Skin of body (tissue), 2 donors: ENCODE results near the gene TTC4. TPM values are rescaled to one million over a fixed set of nuclear protein-coding genes. Genes with fewer than 3 reads are reported as not detected.

Experiments
- DNase-seq: peaks from one replicate; lab custom pipeline; 2025; lab: John Stamatoyannopoulos, UW
- total RNA-seq: library from RNA; depleted of rRNA; stranded (reverse); fragments of >200 nt; gene quantifications from one replicate; pipeline ENCODE4 v1.2.3, GENCODE V29; 2014

The TTC4 gene
- total RNA-seq, 1 donor from 2014 or later: 14.4 TPM

DNA sequence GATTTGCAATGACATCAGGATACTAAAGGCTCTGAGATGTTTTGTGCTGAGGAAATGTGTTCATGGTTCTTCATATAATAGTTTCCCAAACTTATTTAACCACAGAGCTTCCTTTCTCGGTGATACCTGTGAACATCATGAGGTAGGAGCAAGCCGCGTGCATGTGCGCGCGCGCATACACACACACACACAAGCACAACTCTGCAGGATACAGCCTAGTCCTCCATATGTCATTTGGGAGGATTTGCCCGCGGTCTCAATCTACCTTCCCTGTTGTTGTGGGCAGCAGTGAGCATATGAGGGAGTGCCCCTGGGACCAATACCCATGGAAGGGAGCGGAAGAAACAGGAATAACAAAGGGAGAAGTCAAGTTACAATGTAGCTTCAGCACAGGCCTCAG is 12.2 kb upstream of the TTC4 start:
- DNase-seq: no peak

DNA sequence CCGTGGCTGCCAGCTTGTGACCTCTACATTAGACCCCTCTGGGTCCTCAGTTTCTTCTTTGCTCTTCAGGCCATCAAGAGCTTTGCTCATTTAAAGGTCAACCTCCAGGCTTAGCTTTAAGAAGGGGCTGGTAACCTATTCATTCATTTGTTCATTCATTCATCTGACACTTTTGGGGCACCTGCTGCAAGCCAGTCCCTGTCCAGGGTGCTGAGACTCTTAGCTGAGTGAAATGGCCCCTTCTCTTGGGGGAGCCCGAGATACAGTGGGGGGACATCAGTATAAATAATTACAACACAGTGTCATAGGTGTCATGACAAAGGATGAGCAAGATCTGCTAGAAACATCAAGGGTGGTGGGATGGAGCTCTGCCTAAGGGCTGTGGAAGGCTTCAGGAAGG is 10.5 kb upstream of the TTC4 start:
- no peak for DNase-seq

DNA sequence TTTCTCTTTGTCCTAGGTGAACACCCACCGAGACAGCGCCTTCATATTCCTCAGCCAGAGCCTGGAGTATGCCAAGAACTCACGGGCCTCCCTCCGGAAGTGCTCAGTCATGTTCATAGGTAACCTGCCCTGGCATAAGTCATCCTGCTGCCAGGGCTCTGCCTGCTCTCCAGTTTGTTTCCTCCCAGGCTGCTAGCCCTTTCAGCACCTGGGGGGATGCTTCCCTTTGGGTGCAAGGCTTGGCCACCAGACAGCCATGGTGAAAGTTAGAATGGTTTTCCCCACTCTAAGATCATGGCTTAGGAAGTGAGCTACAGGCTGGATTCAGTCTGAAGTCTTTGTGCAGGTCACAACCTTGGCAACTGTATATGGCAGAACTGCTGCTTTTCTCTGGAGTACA is 9.2 kb upstream of the TTC4 start:
- DNase-seq: no peak

DNA sequence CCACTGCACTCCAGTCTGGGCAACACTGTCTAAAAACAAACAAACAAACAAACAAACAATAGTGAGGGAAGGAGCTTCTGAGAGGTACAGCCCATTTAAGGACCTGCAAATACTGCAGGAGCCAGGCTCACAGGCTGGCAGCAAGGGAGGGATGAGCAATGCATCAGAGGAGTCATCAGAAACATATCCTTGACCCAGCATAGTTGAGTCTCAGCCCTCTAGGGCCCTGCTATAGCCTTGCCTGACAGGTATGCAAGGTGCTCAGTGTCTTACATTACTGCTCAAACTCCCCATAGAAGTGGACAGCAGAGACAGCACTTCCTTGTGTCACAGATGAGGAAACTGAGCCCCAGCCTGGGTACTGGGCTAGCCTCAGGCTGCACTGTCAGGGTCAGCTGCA is 7.3 kb upstream of the TTC4 start:
- no peak for DNase-seq

DNA sequence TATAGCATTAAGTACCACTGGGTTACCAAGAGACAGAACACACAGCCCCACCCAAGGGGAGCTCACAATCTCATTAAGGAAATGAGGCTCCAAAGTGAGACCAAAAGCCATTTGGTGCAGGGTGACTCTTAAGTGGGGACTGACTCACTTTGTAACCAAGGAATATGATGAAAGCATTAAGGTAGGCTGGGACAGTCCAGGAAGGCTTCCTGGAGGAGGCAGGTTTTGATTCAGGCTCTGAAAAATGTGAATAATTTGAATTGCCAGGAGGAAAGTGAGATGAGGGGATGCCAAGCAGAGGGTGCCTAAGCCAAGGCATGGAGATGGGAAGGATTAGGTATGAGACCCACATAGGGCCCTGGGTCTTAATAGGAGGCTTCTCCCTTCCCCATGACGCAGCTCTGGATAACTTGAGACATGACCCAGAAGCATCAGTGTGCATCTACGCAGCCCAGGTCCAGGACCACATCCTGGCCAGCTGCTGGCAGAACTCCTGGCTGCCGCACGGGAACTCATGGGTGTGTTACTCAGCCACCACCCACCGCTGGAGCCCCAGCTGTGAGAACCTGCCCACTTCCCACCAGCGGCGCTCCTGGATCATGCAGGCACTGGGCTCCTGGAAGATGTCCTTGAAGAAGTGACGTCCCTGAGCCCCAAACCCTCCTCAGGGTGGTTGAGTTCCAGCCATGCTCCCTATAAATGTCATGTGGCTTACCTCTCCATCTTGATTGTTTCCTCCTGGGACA is 5.9 kb upstream of the TTC4 start:
- no peak for DNase-seq

DNA sequence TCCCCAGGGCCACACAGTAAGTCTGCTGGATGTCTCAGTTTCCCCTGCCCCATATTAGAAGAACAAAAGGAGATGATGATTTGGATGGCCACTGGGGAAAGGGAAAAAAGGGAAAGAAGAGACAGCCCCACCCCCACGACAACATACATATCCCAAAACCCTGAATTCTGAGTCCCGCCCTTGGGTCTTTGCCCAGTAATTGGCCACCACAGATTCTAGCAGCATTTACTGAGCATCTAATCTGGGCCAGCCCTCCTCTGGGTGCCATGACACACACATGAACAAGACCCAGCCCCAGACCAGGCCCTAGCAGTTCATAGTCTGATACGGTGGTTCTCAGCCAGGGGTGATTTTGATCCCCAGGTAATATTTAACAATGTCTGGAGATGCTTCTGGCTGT is 5.2 kb upstream of the TTC4 start:
- DNase-seq: no peak

DNA sequence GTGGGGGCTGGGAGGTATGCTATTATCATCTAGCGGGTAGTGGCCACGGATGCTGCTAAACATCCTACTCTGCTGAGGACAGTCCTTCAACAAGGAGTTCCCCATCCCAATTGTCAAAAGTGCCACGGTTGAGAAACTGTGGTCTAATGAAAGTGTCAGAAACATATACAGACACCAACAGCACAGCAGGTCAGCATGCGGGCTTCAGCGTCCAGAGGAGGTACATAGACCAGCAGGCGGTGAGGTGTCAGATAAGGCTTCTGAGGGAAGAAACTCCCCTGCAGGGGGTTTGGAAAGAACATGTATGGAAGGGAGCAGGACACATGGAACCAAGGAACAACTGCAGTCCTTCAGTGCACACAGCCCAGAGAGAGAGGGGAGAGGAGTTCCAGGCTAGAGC is 4.8 kb upstream of the TTC4 start:
- no peak for DNase-seq

DNA sequence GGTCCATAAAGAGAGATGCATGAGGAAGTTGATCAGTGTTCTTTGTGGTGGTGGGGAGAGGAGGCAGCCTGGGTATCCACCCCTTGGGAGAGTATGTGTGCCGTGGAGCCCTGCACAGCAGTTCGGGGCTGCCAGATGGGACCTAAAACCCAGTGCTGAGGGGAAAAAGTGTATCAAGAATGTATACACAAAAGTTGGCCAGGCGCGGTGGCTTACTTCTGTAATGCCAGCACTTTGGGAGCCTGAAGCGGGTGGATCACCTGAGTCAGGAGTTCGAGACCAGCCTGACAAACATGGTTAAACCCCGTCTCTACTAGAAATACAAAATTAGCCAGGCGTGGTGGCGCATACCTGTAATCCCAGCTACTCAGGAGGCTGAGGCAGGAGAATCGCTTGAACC is 4.1 kb upstream of the TTC4 start:
- DNase-seq: no peak

DNA sequence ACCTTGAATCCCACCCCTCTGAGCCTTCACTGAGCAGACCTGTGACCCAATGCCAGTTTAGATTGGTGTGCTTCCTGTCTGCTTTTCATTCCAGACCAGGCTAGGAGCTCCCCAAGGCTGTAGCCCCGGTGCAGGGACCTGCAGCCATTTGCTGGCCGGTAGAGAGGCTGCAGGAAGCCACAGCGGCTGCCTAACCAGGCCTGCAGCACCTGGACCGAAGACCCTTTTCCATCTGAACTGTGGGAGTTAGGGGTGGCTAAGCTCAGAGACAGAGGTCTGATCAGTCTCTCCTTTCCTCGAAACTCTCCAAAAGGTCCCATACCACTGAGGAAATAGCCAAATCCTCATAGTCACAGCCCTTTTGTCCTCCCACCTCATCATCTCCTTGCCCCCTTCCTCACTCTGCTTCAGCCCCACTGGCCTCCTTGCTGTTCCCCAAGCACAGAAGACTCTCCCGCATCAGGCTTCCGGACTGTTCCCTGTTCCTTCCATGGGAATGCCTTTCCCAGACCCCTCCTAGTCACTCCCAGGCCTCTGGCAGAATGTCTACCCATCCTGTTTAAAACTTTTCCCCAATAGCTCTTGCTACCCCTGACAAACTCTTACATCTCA is 674 bp upstream of the TTC4 start:
- peak; percentile 39 for DNase-seq

DNA sequence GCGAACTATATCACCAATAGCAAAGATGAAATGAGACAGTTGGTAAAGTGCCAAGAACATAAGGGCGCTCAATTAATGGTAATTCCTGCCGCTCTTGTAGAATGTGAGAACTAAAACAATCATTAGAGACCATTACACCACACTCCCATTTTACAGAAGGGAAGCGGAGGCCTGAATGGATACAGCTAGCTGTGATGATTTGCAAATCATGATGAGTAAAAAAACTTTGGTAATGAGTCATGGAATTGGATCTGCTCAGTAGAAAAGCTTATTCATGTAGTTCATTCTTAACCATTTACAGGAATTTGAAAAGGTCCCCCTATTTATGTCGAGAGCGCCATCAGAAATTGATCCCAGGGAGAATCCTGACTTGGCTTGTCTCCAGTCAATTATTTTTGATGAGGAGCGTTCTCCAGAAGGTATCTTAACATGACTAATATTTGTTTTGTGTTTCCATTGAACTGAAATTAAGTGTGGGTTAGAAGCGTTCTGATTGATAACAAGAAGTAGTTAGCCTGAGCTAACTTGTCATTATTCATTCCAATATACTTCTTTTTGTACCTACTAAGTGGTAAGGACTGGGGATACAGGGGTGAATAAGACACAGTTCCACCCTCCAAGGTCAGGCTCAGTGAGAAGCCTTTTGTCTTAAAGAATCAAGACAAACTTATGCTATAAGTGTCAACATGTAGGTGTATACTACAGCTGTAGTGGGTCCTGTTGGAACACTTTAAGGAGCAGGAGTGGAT is 812 bp downstream of the TTC4 start:
- DNase-seq: no peak

DNA sequence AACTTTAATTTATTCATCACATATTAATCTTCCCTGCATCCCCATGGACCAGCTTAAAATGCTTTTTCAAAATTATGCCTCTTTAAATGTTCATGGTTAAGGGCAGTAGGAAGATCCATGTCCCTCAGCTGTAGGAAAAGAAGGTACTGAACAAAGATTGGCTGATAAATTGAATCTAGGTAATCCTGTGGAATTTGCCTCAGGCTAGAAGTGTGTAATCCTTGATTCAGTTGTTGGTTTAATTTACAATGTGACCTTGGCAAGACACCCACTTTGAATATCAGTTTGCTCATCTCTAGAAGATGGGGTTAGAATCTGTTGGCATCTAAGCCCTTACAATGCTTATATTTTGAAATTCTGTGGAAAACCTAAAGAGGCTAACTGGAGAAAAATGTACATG is 6.1 kb downstream of the TTC4 start:
- DNase-seq: no peak

DNA sequence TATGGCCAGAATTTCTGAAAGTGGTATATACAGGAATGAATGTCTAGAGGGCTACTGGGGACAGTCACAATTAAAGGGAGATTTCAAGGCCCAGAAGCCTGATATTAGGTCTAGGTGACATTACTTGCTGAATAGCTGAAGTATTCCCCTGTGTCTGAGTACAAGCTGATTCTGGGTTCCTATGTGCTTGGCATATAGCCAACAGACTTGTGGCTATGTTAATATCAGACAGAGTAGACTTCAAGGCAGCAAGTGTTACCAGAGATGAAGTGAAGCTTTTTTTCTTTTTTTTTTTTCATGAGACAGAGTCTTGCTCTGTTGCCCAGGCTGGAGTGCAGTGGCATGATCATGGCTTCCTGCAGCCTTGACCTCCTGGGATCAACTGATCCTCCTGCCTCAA is 8.3 kb downstream of the TTC4 start:
- DNase-seq: no peak

DNA sequence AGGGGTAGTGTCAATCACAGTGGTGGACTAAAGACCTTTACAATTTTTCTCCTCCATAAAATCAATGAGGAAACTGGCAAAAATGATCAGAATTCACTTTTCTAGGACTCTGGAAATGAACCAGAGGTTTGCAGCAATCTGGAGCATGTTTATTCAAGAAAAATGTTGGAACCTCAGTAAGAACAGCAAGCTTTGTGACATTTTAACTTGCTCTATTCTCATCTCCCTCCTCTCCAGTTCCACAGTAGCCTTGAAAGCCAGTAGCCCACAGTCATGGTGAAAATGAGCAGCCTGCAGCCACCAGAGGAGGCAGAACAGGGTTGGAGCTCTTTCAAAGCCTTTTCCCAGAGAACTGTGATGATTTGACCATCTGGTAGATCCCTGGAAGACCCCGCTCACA is 9.1 kb downstream of the TTC4 start:
- no peak for DNase-seq

DNA sequence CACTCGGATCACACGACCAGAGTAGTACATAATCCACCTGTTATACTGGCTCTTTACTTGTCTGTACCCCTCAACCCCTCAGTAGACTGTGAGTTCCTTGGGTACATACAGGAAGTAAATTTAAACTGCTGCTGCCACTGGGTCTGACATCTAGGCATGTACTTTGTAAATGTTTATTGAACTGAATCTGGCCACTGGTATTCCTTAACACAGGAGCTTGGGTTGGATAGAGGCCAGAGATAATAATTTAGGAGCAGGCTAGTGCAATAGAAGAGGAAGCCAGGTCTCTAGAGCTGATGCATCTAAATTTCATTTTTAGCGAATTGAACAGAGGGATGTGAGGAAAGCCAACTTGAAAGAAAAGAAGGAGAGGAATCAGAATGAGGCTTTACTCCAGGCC is 12.4 kb downstream of the TTC4 start:
- DNase-seq: no peak

DNA sequence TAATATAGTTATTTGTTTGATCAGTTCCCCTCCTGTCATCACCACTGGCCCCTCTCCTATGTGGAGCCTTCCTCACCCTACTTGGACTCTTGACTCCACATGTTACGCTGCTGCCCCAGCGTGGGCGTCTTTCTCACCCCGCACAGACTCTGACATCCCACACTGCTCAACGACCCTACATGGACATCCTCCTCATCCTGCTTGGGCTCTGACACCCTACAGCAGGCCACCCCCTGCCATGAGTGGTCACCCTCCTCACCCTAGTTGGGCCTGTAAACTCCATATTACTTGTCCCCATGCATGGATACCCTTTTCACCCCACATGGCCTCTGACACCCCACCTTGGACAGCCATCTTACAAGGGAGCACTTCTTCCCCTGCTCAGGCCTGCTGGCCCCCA is 21.0 kb downstream of the TTC4 start:
- DNase-seq: no peak

DNA sequence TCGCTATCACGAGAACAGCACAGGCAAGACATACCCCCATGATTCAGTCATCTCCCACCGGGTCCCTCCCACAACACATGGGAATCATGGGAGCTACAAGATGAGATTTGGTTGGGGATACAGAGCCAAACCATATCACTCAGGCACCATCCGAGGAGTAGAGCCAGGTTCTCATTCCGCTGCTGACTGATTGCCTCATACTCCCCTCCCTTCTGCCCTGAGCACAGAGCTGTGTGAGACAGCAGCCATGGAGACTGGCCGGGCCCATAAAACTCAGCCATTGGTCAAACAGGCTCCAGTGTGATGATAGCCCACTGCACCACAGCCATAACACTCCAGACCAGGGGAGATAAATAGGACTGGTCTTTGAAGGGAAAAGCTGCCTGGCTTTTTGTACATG is 22.6 kb downstream of the TTC4 start:
- no peak for DNase-seq

DNA sequence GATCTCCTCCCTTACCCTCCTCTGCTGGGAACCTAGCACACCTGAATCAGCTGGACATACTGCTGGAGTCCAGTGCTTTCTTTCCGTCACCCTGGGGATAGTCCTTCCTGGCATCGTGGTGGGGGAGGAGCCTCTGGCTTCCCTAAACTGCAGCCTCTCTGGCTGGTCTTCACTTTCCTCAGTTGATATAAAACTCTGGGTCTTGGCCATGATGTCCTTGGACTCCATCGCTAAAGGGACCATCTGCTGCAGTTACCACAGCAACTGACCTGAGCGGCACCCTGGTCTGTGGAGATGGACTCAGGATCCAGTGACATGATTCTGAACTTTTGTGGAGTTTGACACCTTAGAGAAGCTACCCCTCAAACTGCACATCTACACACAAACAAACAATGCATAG is 25.9 kb downstream of the TTC4 start:
- DNase-seq: no peak

DNA sequence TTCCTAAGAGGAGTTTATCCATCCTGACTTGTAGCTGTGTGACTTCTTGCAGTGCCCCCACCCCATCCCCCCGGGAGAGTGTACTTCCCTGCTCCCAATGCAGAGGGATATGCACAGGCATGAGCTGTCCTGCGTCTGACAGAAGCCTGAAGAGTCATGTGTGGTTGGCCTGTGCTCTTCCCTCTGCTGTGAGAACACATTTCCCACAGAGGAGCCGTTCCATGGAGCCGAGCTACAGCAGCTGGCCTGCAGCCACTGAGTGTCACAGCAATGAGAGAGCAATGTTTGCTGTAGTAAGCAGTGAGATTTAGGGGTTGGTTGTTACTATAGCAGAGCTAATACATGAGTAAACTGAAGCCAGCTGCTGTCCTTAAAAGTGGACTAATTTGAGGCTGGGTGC is 26.6 kb downstream of the TTC4 start:
- DNase-seq: no peak

DNA sequence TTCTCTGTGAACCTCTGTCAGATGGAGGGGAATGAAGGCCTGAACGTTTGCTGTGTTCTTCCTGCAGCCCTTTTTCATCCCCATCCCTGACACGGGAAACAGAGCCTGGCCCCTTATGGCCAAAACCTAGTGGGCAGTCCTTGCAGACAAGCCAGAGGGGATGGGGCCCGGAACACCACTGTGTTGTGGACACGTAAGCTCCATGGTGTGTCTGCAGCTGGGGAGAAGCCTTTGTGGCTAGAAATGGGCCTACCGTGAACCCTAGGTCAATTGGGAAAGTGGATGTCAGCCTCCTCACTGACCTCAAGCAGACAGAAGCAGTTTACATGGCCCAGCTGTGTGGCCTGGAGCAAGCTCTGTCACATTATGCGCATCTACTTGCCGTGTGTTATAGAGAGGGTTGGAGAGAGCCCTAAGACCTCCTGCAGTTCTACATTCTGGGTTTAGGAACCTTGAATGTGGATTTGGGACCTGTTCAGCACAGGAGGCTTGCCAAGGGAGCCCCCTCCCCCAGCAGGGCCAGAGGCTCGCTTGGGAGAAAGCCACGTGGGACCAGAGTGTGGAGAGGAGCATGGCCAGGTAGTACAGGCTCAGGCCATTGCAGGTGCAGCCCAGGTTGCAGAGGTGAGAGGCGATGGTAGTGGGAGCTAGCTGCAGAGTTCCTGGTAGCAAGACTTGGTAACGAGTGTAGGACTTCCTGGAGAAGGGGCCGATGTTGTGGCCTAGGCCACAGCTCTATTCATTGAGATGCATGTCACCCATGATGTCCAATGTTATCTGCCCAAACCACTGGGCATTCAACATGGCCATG is 28.0 kb downstream of the TTC4 start:
- no peak for DNase-seq

DNA sequence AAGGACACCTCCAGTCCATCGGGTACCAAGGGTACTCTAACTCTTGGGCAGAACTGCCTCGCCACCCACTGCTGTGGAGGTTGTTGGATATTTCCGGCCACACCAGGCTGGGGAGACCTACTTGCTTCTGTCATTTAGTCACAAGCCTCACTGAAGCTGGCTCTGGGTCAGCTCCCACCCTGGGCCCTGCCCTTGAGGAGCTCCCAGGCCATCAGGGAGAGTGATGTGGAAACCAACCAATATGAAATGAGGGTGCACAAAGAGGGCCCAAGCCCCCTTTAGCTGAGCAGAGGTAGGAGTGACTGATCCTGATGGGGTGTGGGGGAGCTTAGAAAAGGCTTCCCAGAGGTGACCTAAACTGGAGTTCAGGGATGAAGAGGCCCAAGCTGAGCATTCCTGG is 29.0 kb downstream of the TTC4 start:
- no peak for DNase-seq

DNA sequence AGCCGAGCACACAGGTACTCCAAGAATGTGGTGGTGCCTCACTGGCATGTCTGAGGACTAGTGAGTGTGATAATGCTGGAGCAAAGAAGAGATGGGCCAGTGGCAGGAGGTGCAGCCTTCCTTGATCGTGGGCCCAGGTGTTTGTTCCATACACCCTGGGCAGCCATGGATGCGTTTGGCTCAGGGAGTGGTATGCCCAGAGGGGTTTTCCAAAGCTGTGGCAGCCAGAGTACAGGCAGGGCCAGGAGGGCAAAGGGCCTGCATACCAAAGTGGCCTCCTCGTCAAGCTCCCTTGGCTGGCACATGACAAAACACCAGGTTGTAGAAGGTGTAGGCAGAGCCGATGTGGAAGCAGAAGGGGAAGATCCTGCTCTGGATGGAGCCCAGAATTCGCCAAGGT is 29.6 kb downstream of the TTC4 start:
- no peak for DNase-seq

DNA sequence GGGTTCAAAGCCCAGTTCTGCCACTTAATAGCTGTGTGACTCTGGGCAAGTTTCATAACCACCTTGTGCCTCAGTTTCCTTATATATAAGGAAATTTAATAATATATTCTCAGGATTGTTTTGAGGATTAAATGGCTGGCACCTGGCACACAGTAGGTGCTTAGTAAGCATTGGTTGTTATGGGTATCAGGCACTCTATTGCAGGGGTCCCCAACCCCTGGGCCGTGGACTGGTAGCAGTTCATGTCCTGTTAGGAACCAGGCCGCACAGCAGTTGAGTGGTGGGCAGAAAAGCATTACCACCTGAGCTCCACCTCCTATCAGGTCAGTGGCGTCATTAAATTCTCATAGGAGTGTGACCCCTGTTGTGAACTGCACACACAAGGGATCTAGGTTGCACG is 30.2 kb downstream of the TTC4 start:
- no peak for DNase-seq
